Measurements from ENCODE around the gene MCM10. TPM values are rescaled to one million over a fixed set of nuclear protein-coding genes. Genes with fewer than 3 reads are reported as not detected.

MCM10 gene
- 0.63 and 0.70 TPM in 2 replicates for polyA plus RNA-seq
- polyA minus RNA-seq, result 0.73 and 1.0 TPM in 2 replicates

- no peaks in the 10 kb centered on the region for H3F3A ChIP-seq (ENCODE audit: insufficient read depth, low read length, poor library complexity, severe bottlenecking)
- H3K9me3 ChIP-seq (ENCODE audit: low read length), result no peaks in the 10 kb centered on the region
- H3K9ac ChIP-seq (ENCODE audit: low read length), result no peak within 1 kb of the TSS
- peak within 1 kb of the TSS; percentile 72 for H3K4me3 ChIP-seq (ENCODE audit: low read length)
- no peaks in the 10 kb centered on the region for H4K20me1 ChIP-seq (ENCODE audit: insufficient read depth)
- H3K9me2 ChIP-seq (ENCODE audit: insufficient read depth, low read length), result no peaks in the 10 kb centered on the region
- no peaks in the 10 kb centered on the region for H3K79me2 ChIP-seq (replicated peaks; ENCODE audit: insufficient read depth, low read length)
- no peak within 1 kb of the TSS for H3K27ac ChIP-seq (ENCODE audit: low read length)
- H2AFZ ChIP-seq (ENCODE audit: low read depth, low read length), result no peak within 1 kb of the TSS
- TF ChIP-seq SMC3 (conservative IDR thresholded peaks at IDR 0.05; ENCODE audit: poor library complexity) (peak; percentile 88), MXI1 (conservative IDR thresholded peaks at IDR 0.05; ENCODE audit: poor library complexity, severe bottlenecking) (peak; percentile 98), CTCF (IDR thresholded peaks at IDR 0.05; ENCODE audit: poor library complexity, severe bottlenecking) (peak; percentile 99), TAF1 (IDR thresholded peaks at IDR 0.05; ENCODE audit: low read depth) (no peak), RAD21 (conservative IDR thresholded peaks at IDR 0.05) (peak; percentile 91), REST (IDR thresholded peaks at IDR 0.05; ENCODE audit: borderline replicate concordance) (no peak), EP300 (conservative IDR thresholded peaks at IDR 0.05; ENCODE audit: poor library complexity, severe bottlenecking) (peak; percentile 47), EZH2 (IDR thresholded peaks at IDR 0.05; ENCODE audit: borderline replicate concordance, insufficient read depth, low read length, poor library complexity, severe bottlenecking) (no peak), POLR2AphosphoS5 (IDR thresholded peaks at IDR 0.05) (no peak)
- H3K27me3 ChIP-seq (ENCODE audit: insufficient read depth, low read depth, low read length), result no peaks in the 10 kb centered on the region
- peak within 1 kb of the TSS; percentile 68 for H3K4me2 ChIP-seq (ENCODE audit: low read length)
- H3K36me3 ChIP-seq (ENCODE audit: insufficient read depth, low read length), result no peaks in the 10 kb centered on the region
Observed at GRCh38 chr10:13160934-13161856, at the start of gene MCM10. Gene MCM10, plus strand, starts transcription at chr10:13161558. Its CDS starts 2,645 bp downstream, at chr10:13164203.

- Histone ChIP-seq H3K79me2 (replicated peaks; ENCODE audit: insufficient read depth, low read length) (no peaks in the 10 kb centered on the region), H3K9ac (ENCODE audit: low read length) (no peak overlapping the region), H4K20me1 (ENCODE audit: insufficient read depth) (no peaks in the 10 kb centered on the region), H3K27ac (ENCODE audit: low read length) (no peak overlapping the region), H3K36me3 (ENCODE audit: insufficient read depth, low read length) (peaks cover 2% of the 10 kb centered on the region), H3K4me3 (ENCODE audit: low read length) (no peak overlapping the region), H3K9me2 (ENCODE audit: insufficient read depth, low read length) (no peaks in the 10 kb centered on the region), H3K27me3 (ENCODE audit: insufficient read depth, low read depth, low read length) (no peaks in the 10 kb centered on the region), H3K9me3 (ENCODE audit: low read length) (no peaks in the 10 kb centered on the region), H2AFZ (ENCODE audit: low read depth, low read length) (no peak overlapping the region), H3F3A (ENCODE audit: insufficient read depth, low read length, poor library complexity, severe bottlenecking) (no peaks in the 10 kb centered on the region), H3K4me2 (ENCODE audit: low read length) (no peak overlapping the region)
- no peak for TF ChIP-seq MXI1 (conservative IDR thresholded peaks at IDR 0.05; ENCODE audit: poor library complexity, severe bottlenecking)
- no peak for TF ChIP-seq EP300 (conservative IDR thresholded peaks at IDR 0.05; ENCODE audit: poor library complexity, severe bottlenecking)
- TF ChIP-seq EZH2 (IDR thresholded peaks at IDR 0.05; ENCODE audit: borderline replicate concordance, insufficient read depth, low read length, poor library complexity, severe bottlenecking), result no peak
Observed at GRCh38 chr10:13113544-13113943, 47.8 kb upstream of the MCM10 start.

Data from neural cell (in vitro differentiated cells).